Measurements from ENCODE around the gene P4HB. TPM values are rescaled to one million over a fixed set of nuclear protein-coding genes. Genes with fewer than 3 reads are reported as not detected.

The P4HB gene
- total RNA-seq, 1 donor from 2014 or later, result 618 TPM

- intact Hi-C loops (cut with micrococcal nuclease), result loop anchor here (1.0 to 5.0 kb wide), 2 partner anchors 42 to 153 kb away; partner anchors contain the start of genes CENPX, LRRC45 and PCYT2
Measured at GRCh38 chr17:81869221-81870130, 9.1 kb upstream of the P4HB start.

- intact Hi-C loops (cut with micrococcal nuclease), result no loop called here
Measured at GRCh38 chr17:81868674-81869220, 8.4 kb upstream of the P4HB start.

GRCh38 chr17:81867991-81868673 is 7.8 kb upstream of the P4HB start:
- intact Hi-C loops (cut with micrococcal nuclease), result no loop called here

DNA sequence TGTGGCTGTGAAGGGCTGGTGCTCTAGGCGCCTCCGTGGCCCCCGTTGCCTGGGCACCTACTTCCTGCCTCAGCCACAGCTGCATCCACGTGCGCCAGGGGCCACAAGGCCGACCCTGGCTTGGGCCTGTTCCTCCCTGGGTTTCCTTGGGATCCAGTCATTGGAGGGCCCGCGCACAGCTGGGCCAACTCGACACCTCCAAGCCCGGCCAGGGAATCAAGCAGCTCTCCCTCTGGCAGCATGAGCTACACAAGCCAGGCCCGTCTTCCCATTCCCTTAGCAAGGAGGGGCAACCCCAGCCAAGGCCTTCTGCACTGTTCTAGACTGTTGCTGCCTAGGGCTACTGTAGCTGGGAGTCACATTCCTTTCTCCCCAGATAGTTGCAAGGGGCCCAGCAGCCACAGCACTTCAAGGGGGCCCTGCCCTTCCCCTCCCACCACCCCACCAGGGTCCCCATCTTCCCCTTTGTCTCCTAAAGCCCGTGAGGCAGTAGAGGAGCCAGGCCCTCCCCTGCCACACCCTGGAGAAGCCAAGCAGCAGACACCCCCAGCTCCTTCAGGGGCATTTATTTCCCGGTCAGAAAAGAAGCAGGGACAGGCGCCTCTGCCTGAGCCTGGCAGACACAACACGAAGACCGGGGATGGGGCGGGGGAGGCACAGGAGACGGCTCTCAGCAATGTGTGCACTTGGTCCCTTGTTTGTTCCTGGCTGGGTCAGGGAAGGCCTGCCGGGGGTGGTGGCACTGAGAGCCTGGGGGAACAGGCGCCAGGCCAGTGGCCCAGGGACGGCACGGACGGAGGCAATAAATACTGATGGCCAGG is 7.0 kb upstream of the P4HB start:
- intact Hi-C loops (cut with micrococcal nuclease), result no loop called here

DNA sequence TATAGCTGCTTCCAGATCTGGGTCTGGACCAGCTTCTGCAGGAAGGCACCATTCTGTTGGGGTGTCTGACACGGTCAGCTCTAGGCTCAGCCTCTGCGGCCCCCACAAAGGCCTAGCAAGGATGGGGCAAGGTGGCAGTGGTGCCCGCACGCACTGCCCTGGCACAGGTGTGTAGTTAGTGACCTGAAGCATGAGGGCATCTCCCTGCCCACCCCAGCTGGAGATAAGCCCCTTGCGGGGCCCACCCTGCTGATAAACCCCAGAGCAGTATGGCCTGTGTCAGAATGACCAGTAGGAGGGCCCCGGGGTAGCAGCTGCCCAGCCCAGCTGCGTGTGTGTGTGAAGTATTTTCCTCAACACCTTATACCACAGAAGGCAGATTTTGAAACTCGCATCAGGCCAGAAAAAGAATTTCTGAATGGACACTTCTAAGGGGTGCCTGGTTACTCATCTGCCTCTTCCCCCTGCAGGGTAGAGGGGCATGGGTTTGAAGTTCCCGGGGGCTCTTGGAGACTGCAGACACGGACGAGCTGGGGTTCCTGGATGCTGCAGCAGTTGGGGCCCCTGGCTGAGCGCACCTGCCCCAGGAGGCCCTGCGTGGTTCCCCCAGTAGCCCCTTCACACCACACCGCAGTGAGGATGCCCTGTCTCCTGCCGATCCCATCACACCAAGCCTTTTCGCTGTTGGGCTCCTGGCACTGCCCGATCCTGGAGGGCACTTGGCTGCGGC is 6.3 kb upstream of the P4HB start:
- intact Hi-C loops (cut with micrococcal nuclease), result no loop called here

- intact Hi-C loops (cut with micrococcal nuclease), result no loop called here
Measured at GRCh38 chr17:81865733-81866439, 5.6 kb upstream of the P4HB start.

DNA sequence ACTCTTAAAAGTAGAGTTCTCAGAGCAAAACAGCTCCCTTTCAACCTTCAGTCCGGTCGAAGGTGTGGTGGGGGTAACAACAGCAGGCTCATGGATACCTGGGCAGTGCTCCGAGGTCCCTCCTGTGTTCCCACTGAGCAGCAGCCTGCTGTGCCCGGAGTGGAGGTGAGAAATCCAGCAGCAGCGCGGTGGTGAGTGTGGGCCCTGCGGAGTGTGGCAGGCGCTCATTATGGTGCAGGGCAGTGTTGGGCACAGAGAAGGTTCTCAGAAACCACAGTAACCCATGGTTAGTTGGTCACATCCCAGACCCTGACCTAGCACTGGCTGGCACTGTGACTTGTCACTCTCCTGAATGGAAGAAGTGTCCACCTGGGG is 5.0 kb upstream of the P4HB start:
- intact Hi-C loops (cut with micrococcal nuclease), result no loop called here

- intact Hi-C loops (cut with micrococcal nuclease), result loop anchor here (5.0 kb wide), 2 partner anchors 152 to 352 kb away; partner anchors contain the start of genes ACTG1 and SLC25A10
Measured at GRCh38 chr17:81863833-81864768, 3.8 kb upstream of the P4HB start.

DNA sequence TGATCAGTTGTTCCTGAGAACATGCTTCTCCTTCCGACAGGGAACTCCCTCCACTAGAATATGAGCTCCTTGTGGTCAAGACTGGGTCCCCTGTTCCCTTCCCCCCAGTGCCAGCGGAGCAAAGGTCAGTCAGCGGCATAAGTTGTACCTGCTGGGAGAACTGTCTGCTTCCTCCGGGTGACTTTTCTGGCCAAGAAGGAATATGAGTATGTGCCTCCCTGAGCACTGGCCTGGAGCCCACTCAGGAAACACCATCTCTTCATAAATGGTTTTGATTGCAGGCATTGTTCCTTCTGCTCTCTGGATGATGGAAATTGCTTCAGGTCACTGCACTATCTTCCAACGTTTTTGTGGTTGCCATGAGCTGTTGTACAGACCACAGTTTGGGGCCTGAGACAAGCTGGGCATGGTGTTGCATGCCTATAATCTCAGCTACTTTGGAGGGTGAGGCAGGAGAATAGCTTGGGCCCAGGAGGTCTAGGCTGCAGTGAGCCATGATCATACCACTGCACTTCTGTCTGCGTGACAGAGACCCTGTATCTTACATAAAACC is 2.9 kb upstream of the P4HB start:
- intact Hi-C loops (cut with micrococcal nuclease), result loop anchor here (5.0 kb wide), 2 partner anchors 151 to 351 kb away; partner anchors contain the start of genes ACTG1 and SLC25A10

- intact Hi-C loops (cut with micrococcal nuclease), result loop anchor here (1.0 to 5.0 kb wide), 7 partner anchors 10 to 349 kb away; partner anchors contain the start of genes ACTG1, ALYREF, ANAPC11 and ARHGDIA
Measured at GRCh38 chr17:81860756-81861568, 627 bp upstream of the P4HB start.

DNA sequence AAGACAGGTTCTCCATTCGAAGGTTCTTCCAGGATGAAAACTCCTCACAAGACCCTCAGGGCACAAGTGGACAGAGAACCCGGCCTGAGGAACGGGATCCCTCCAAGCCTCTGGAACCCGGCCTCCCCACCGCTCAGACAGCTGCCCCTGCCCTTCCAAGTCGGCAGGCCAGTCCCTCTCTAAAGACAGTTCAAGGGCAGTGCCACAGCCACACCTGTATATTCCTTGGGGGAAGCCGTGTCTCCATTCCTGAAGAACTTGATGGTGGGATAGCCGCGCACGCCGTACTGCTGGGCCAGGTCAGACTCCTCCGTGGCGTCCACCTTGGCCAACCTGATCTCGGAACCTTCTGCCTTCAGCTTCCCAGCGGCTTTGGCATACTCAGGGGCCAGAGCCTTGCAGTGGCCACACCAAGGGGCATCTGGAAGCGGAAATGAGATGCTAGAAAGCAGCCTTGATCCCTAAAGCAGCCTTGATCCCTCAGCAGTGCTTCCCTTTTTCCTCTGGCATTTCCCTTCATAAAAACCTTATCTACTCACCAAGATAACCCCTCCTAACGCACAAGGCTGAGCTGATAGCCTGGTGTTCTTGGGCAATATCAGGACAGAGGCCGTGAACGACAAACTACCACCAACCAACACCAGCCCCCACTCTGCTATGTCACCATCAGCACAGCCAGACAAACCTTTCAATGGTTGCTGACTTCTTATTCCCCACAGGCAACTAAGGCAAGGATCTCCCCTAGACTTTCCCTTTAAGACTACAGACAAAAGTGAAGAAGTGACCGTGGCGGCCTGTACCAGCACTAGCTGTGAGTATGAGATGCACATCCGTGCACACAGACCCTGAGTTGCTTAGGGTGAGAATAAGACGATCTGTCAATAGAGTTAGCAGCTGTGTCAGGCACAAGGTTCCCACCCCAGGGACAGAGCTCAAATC is 1.1 kb downstream of the P4HB start:
- intact Hi-C loops (cut with micrococcal nuclease), result no loop called here

DNA sequence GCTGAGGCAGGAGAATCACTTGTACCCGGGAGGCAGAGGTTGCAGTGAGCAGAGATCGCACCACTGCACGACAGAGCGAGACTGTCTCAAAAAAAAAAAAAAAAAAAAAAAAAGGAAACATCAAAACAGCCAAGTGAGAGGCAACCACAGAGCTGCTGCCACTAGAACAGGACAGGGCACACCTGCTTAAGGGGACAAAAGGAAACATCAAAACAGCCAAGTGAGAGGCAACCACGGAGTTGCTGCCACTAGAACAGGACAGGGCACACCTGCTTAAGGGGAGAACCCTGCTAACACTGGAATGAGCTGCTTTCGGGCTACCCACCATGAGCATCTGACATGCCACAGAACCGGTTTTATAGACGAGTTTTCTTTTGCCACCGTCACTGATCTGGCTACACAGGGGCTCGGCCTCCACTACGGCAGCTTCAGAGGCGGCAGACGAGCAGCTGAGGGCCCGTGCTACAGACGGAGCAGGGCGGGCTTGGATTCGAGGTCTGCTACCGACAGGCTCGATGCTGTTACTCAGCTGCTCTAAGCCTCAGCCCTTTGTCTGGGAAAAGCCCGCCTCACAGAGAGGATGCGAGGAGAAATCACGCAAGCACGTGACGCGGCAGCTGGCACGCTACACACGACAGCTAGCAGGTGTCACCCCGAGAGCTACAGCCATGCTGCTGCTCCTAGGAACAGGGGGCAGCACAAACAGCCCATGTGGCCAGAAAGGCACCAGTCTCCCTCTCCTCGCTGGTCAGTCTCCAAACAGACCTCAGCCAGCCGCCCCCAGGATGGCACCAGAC is 2.0 kb downstream of the P4HB start:
- intact Hi-C loops (cut with micrococcal nuclease), result no loop called here

- intact Hi-C loops (cut with micrococcal nuclease), result no loop called here
Measured at GRCh38 chr17:81854974-81855774, 5.2 kb downstream of the P4HB start.

DNA sequence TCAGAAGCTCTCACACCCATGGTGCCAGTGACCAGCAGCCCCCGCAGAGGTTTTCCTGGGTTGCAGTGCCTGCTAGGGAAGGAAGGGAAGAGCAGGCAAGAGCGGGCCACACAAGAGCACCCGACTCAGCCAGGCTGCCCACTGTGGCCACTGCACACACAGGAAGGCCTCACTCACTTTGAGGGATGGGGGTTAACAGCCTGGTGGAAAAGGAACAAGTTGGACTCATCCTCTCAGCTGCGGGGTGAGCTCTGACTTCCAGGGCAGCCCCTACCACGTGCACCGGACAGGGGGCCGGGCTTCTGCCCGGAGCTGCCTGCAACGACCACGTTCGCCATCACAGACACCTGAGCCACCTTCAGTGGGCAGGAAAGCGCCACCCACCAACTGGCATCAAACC is 8.1 kb downstream of the P4HB start:
- intact Hi-C loops (cut with micrococcal nuclease), result no loop called here

DNA sequence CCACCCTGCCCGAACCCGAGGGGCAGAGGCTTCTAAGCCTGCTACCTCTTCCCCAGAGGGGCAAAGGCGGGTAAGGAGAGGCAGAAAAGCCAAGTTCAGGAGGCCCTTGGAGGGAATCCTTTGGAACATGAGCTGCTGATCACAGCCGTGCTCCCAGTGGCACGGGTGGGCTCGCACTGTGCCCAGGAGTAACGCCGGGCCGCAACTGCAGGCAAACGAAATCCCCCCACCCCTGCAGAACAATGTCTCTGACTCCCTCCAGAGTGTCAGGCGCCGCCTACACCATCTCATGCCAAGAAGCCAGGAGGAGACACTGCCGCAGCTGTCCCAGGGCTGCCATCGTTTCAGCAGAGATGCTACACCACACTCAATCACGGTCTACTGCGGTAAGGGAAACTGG is 8.9 kb downstream of the P4HB start:
- intact Hi-C loops (cut with micrococcal nuclease), result no loop called here

All from T-helper 2 cell treated with Interferon-gamma antibody and Interleukin-4, amounts not matched to agents 100 ng/mL and 5 ng/mL, for 36 hours (primary cell).